HG03175 (cell line): ENCODE measurements around the gene VTI1A.

Experiments
- ATAC-seq: cut with Tn5 transposase; IDR thresholded peaks from one replicate; pipeline ENCODE4 v1.9.1; 2021; ENCODE audit warnings: mild to moderate bottlenecking, moderate library complexity; ENCODE audit not compliant: unreplicated experiment

VTI1A gene

DNA sequence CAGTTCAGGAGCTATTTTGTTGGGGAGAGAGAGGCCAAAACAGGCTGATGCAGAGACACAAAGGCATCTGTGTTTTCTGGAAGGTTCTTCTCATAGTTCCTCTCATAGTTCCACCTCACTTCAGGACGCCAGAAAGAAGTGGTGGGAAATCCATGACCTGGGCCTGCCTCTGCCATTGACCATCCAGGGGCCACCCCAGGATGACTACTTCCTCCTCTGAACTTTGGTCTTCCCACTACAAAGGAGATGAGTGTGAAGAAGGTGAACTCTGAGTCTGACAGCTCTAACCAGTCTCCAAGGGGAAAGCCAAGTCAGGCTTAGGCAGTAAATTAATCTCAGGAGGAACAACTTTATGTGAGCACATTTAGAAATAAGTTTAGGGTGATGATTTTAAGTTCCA is 327.2 kb downstream of the VTI1A start:
- ATAC-seq: no peak

DNA sequence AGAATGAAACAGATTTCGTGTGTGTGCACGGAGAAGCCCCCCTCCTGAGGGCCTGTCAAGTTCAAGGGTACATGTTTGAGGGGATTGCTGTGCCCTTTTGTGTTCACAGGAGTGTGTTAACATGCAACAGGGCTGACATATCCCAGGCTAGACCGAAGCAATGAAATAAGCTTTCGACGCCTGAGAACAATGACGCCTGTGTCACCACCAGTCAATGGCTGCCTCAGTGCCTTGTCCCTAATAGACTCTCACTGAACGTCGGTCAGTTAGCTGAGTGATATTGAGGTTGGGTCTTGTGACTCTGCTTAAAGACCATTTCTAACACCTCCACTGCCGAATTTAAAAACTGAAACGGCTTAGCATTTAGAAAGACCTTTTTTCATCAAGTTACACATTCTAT is 327.8 kb downstream of the VTI1A start:
- ATAC-seq: no peak

DNA sequence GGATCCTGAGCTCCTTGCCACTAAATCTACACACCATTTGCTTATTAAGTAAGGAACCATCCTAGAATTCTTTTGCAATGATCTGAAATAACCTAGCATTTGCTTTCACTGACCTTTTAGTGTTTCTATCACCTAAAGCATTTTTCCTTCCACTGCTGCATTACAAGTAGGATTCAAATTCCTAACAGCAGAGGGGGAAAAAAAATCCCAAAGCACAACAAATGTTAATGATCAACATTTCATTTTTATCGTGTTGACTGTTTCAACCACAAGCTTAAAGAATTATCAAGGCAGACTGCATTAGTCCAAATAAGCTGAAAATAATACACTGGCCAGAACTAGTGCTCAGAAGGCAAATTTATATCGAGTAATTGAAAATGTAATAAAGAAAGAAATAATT is 328.4 kb downstream of the VTI1A start:
- no peak for ATAC-seq

DNA sequence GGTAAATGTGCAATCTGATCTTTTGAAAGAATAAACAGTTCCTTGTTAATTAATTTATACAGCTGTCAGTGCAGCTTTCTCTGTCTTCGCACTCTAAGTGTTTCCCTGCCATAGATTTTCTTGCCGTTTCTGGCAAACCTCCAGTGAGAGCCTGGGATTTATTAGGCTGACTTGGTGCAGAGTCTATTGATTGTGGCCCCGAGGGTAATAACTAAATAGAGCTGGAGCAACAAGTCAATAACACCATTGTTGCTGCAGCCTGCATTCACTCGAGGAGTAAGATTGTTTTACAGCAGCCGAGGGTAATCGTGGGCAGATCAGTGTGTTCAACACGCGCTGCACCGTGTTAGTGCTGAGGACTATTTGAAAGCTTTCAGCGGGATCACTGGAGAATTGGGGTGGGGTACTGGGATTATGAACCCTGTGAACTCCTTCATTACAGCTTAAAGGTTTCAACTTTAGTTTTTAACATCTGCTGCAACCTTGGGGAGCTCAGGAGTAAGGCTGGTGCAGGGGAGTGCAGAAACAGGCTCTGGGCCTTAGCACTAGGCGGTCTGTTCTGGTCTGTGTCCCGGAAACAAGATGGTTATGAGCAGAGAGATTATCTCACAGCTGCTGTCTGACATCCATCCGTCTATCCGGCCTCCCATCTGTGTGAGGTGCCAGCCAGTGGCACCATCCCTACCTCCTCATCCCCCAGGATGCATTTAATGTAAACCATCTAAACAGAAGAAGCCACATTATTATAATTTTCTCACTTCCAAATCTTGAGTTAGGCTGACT is 329.1 kb downstream of the VTI1A start:
- ATAC-seq: no peak

DNA sequence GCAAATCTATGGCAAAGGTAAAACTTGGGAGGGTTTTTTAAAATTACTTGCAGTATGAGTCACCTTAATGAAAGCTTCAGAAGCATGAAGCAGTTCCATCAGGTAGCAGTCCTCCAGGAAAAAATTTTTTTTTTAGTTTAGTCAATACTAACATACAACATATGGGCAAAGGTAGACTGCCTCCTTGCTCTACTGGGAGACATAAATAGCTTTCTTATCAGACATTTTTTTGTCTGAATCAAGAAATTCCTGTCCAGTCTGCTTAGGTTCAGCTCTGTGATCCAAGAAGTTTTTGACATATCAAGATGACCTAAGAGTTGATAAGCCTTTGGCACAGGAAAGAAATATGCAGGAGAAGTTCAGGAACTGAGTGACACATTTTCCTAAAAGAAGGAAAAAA is 331.6 kb downstream of the VTI1A start:
- ATAC-seq: no peak

DNA sequence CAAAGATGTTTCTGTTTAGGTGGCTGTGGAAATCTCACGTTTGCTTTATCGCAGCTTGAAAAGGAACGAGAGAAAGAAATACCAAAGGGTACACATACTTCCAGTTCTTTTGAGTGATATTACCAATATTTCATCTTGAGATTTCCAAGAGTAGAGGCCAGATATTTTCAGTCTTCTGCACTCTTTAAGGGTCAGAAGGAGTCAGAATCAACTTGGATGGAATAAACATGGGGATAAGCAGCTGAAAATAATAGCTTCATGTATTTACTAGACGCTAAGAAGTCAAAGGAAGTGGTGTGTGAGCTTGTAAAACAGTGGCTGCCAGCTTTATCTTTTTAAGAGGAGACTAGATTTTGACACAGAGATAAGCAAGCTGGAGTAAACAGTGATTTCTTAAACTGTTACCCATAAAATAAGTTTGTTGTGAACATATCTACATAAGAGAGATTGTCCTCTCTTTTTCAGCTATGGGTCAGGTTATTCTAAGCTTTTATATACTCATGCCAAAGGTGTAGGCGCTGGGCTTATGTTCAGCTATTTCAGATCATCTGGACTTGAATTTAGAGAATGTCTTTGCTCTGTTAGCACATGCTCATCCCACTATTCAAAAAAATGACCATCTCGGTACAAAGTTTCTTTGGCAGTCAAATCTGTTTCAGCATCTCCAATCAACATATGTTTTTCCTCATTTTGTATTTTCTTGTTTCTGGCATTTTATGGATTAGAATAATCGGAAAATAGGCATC is 332.2 kb downstream of the VTI1A start:
- no peak for ATAC-seq

DNA sequence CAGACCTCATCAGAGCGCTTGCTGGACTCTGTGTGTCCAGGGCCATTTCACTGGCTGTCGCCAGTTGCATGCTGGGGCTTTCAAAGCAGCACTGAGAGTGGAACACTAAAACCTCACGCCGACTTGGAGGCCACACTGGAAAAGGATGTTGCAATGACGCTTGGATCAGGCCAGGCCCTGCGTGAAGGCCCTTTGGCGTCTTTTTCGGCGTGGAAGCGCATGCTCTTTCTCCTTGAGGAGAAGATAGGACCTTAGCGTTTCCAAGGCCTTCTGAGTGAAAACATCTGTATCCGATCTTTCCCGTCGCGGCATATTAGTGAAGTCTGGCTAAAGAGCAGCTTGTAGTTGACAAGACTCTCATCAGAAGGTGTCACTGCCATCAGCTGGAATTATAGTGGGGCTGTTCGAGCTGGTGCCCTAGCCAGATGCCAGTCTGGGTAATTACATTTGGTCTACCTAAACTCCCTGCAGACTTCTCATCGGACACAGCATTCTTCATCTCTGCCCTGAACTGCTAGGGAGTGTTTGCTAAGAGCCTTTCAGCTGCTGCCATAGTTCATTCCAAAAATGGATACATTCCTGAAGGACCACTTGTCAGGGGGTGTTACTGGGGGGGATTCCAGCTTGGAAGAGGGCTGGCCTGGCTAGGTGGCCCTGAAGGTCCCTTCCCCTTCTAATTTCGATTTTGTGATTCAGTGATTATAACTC is 335.3 kb downstream of the VTI1A start:
- no peak for ATAC-seq

DNA sequence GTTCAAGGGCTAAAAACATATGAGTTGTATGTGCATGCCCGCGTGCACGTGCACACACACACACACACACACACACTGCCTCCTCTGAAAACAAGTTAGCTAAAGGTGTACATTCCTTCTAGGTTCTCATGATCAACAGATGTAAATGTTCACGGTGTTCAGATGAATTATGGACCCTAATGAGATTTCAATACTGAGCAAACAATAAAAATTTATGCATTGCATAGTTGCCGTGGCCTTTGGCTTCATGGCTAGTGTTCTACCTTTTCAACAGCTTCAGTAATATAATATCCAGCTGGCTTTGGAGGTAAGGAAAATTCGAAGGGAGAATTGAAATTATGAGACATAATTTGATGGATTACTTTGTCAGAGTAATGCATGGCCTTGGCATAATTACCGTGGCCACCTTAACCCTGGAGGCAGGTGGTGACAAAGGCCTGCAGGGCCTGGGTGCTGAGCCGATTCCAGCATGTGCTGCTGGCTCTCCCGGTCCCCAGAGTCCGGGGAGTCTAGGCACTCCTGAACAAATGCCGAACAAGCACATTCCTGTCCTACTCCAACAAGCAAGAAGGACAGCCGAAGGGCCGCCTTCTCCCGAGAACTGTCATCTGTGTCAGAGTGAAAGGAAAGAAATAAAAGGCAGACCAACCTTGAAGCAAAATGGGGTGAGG is 336.5 kb downstream of the VTI1A start:
- no peak for ATAC-seq

DNA sequence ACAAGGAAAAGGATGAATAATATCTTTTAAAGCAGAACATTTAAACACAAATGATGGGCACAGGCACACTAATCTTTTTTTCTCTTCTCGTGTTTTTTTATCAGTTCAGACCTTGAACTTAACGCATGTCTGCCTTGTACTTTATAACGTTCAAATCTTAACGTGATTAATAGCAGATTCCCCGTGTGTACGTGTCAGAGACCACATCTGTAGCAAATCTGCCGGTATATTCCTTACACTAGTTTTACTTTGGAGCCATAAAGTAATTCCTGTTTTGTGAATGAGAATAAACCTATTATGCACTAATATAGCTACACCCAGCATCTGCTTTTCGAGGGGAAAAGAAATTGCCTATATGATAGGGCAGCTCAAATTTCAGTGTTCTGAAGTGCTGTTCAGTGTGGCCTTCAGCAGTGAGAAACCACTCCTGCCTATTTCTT is 337.0 kb downstream of the VTI1A start:
- no peak for ATAC-seq

DNA sequence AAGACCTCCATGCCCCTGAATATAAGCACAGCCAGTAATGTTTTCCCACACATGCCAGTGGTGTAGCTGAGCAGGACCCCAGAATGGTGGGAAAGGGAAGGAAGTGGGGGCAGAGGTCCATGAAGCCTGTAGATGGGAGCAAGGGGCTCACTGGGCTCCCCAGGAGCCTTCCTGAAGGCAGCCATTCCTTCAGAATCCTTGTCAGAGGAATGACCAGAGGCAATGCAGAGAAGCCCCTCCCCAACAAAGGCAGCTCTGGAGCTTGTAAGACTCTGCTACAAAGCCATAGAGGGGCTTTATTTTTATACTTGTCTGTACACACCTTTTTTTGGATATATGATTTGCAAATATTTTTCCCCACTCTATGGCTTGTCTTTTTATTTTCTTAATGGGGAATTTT is 338.1 kb downstream of the VTI1A start:
- no peak for ATAC-seq

DNA sequence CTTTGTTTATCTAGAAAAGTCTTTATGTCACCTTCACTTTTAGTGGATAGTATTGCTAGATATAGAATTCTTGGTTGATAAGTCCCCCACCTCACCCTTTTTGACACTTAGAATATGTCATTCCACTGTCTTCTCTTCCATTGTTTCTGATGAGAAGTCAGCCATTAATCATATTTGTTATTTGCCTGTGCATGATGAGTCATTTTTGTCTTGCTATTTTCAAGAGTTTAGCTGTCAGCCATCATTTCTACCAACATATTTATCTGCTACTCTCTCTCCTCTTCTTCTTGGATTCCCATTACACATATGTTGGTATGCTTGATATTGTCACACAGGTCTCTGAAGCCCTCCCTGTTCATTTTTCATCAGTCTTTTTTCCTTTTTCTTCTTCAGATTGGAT is 342.2 kb downstream of the VTI1A start:
- no peak for ATAC-seq

DNA sequence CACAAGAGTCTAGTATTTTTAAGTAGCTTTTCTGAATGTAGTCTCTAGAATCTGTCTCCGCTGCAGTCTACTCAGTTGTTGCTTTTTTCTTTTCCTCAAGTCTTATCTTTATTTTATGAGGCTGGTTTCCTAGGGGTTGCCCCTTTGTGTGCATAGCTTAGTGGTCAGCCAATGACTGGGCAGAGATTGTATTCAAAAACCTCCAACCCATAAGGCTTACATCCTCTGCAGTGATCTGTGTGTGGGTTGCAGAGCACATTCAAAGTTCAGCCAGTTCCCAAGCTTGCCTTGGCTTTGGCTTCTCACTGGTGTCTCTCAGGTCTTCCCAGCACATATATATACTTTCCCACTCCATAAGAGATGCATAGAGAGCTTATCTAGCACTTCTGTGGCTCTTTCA is 343.0 kb downstream of the VTI1A start:
- ATAC-seq: no peak

DNA sequence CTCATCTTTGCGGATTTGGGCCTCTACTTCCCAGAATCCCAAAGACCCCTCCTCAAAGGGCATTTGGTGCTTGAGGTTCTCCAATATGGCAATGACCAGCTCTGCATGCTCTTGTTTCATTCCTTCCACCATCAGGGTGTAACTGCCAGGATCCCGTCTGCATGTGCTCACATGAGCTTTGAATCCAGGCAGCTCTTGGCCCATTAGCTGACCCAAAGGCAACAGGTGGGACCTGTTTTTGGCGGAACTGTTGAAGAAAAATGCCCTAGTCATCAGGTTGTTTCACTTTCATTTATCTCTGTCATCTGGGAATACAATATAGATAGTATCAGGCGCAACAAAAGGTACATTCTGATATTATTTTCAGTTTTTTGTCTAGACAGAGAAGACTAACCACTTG is 343.9 kb downstream of the VTI1A start:
- ATAC-seq: no peak

DNA sequence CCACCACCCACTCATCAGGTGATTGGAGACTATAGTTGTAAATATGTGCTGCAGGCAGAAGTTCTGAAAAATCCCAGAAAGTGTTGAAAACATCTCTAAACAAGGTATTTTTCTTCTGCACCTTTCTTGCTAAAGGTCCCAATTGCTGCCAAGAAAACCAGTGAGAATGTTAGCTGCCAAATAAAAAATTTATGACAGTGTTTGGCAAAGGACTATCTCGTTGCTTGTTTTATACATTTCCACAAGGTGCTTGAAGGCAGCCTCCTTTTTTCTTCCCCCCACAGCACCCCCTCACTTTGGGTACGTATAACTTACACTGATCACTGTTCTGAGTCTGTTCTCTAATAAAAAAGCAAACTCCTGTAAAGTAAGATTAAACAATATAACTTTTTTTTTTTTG is 344.4 kb downstream of the VTI1A start:
- no peak for ATAC-seq

DNA sequence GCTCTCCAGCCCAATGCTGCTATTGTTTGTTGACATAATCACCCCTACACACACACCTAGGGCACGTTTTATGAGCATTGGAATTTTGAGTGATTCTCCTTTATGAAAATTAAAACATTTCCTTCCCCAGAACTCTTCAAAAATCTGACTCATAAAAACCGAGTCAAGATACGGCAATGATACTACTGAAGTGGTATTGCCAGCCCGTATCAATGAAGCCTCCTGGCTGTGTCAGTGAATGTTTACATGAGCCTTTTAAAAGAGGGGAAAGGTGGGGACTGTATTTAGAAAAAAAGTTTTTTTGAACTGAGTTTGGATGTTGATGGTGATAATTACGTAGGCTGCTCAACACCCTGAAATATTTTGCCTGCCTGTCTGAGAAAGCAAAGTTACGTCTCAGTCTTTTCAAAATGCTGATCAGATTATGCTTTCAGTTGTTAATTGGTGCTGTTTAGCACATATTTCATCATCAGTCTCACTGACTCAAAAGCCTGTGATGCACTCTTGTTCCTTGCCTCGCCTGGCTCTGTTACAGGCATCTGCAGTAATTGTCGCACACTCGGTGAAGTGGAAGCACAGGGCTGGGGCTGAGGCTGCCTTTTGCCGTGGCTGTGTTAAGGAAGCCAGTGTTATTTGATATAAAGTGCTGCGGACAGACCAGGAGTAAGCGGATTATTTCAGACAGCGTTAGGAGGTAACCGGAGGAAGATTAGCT is 345.6 kb downstream of the VTI1A start:
- ATAC-seq: no peak

DNA sequence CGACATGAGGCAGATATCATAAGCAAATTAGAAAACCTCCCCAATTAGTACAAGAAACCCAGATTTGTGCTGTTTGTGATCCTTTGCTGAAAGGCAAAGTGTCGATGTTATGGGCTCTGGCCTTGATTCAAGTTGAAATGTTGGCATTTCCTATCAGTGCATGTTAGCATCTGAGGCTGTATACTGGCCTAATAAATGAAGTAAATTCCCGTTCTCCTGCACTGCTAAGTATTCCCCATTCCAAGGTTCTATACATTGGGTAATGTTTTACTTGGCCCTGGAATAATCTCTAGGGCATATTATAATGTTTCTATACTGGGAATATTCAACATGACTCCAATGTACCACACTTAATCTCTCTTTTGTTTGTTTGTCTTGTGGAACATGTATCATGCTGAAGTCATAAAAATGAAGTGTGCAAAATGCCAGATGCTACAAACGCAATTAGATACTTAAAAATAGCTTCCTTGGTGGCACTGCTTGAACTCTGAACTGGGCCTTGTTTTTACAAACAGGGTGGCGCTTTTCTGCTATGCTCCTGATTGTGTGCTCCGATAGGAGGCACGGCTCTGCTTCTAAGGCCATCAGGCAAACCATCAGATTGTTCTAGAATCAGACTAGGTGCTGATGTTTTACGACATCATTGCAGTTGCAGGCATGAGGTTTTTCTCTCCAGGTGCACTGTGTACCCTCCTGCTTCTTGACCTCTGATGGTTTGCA is 346.3 kb downstream of the VTI1A start:
- ATAC-seq: no peak

DNA sequence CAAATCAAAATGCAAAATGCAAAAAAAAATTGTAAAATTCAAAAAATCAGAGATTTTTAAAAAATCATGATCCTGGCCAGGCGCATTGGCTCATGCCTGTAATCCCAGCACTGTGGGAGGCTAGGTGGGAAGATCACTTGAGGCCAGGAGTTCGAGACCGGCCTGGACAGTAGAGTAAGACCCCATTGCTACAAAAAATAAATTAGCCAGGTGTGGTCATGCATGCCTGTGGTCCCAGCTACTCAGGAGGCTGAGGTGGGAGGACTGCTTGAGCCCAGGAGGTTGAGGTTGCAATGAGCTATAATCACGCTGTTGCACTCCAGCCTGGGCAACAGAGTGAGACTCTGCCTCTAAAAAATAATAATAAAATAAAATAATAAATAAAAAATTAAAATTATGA is 347.2 kb downstream of the VTI1A start:
- ATAC-seq: no peak

DNA sequence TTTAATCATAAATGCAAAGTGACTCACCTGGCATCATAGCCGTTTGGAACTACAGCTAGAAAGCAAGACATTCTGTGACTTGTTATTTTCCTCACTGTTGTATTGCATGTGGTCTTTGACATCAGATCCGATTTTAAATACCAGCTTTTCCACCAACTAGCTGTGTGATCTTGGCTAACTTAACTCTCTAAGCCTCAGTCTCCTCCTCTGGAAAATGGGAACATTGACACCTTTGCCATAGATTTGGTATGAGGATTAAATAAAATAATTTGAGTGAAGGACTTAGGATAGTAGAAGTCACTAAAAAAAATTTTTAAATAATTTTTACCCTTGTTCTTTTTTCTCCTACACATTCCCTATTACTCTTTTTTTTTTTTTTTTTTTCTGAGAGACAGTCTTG is 348.1 kb downstream of the VTI1A start:
- no peak for ATAC-seq

DNA sequence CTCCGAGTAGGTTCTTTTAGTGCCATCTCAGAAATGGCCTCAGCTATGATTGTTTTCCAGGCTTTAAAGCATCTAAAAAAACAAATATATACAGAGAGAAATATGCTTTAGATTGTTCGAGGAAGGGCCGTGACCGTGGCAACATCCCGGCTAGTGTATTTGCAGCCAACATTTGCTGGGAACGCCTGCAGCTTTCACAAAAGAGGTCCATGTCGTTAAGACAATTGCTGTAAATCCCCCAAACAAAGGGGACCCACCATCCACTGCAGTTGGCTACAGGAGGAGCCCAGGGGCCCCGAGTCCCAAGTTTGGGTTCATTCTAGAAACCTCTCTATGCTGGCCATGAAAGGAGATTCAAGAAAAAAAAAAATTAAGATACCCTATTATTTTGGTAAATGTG is 350.2 kb downstream of the VTI1A start:
- ATAC-seq: no peak

DNA sequence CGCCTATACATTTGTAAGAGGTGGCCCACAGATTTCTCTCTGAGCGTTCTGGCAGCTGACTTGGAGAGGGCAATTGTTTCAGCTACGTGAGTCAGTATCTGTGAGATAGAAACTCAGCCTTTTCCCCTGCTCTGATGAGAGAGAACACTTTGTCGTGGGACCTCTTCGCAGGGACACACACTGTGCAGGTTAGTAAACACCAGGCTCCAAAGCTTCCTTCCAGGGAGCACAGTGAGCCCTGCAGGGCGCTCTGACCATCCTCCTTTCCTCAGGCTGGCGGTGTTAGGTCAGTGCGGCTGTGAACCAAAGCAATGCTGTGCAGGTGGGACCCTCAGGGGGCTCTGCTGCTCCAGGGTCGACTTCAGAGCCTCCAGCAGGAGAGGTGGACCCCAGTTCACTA is 350.8 kb downstream of the VTI1A start:
- no peak for ATAC-seq
